GM19452 (cell line): ENCODE measurements around the gene PCYOX1L.

Source experiments
- ATAC-seq: cut with Tn5 transposase; IDR thresholded peaks from one replicate; pipeline ENCODE4 v1.9.1; 2021; ENCODE audit not compliant: unreplicated experiment

The PCYOX1L gene

DNA sequence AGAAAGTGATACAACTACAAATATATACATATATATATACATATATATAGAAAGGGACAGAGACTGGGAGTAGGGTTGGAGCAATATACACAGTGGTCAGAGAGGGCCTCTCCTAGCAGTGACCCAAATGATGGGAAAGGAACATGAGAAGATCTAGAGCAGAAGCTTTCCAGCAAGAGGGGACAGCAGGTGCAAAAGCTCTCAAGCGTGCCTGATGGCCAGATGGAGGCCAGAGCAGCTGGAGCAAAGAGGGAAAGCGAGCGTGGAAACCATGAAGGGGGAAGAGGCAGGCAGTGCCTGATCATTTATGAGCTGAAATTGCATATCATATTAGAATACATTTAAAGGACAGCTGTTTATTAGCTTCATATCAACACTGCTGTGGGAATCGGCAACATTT, 20.1 kb upstream of the PCYOX1L start:
- ATAC-seq = no peak

DNA sequence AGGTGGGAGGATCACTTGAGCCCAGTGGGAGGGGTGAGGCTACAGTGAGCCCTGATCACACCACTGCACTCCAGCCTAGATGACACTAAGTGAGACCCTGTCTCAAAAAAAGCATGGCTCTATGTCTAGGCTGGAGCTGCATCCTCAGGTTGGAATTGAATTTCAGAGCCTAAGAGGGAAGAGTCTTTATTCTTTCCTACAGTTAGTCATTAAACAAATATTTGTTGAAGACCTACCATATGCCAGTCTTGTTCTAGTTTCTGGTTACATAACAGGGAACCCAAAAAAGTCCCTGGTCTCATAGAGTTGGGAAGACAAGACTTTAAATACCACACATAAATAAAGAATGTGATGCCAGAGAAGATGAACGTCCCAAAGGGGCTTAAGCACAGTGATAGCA, 19.5 kb upstream of the PCYOX1L start:
- ATAC-seq = no peak

DNA sequence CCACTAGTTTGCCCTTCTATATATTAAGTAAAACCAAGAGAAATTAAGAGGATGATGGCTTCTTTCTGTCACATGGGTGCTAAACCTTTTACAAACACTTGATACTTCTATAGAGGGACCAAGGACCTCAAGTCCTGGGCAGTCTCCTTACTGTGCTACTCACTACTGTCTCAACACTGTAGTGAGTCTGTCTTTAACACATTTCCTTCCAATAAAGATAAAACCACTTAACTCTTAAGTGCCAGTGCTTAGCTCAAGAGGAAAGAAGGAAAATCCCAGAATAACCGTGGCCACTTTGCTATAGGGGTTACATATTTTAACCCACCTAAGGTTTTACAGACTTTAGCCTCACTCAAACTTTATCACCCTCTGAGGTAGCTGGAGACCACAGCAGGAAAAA, 16.9 kb upstream of the PCYOX1L start:
- ATAC-seq = no peak

GRCh38 chr5:149341876-149342275, 16.0 kb upstream of the PCYOX1L start:
- no peak for ATAC-seq

DNA sequence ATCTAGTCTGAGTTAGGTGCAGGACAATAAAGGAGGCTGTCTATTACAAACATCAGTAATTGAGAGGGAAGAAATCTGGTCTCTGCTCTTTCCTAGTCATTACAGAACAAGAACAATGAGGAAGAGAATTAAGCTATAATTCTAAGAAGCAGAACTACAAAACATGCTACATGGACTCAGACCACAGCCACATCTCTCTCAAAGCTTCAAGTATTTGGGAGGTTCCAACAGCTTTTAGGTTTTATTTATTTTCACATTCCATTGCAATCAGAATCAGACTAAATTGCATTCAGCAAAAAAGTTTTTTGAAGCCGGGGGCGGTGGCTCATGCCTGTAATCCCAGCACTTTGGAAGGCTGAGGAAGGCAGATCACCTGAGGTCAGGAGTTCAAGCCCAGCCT, 13.7 kb upstream of the PCYOX1L start:
- ATAC-seq = no peak

DNA sequence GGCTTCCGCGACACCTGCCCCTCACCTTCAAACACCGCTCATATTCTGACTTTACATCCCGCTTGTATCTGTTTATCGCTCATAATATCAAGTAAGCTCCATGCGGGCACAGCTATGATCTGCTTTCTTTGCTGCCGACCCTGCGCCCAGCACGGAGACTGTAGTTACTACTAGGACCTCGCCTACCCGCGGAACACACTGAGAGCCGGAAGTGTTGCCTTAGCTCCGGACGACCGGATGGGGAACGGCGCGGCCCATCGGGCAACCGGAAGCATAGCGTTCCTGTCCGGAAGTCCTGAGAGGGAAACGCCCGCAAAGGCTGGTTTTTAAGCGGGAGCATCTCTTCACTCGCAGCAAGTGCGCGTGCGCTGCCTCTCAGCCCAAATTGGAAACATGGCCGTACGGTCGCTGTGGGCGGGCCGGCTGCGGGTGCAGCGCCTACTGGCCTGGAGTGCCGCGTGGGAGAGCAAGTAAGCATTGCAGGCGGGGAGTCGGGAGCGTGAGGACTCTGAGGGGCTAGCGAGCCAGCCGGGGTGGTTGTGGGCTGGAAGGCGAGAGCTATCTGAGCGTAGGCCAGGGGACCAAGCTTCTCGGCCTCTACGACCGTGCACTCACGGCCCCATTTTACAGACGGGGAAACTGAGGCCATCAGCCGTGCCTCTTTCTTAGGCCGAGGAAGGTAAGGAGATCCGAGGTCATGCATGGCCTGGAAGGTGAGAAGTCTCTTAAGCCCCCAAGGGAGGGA, 12.5 kb upstream of the PCYOX1L start, which contains the start of gene GRPEL2:
GRPEL2 (plus strand) TSS at position 353 of the 745 bp plus-strand sequence; CDS start at position 394, 41 bp downstream.
- ATAC-seq = peak; percentile 96

DNA sequence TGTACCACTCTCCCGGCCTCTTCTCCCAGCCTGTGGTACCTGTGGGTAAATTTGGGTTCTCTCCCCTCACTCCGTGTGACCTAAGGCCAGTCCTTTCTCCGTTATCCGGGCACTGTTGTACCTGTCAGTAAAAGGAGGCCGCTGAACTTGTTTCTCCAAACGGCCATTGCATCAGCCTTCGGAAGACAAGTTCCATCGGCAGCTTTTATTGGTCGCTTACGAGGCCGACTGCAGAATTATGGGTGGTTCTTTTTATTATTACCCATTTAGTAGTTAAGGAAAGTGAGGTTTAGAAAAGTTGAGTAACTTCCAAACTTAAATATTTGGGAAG, 12.0 kb upstream of the PCYOX1L start:
- no peak for ATAC-seq

GRCh38 chr5:149348518-149348917, 9.3 kb upstream of the PCYOX1L start:
- ATAC-seq = no peak

GRCh38 chr5:149349382-149349781, 8.5 kb upstream of the PCYOX1L start:
- ATAC-seq = no peak

GRCh38 chr5:149352169-149352568, 5.7 kb upstream of the PCYOX1L start:
- ATAC-seq = no peak

- no peak for ATAC-seq
Measured at GRCh38 chr5:149353911-149354310, 3.9 kb upstream of the PCYOX1L start.

GRCh38 chr5:149355688-149356087, 2.2 kb upstream of the PCYOX1L start:
- ATAC-seq = no peak

- ATAC-seq = no peak
Measured at GRCh38 chr5:149356391-149356790, 1.5 kb upstream of the PCYOX1L start.

GRCh38 chr5:149358294-149358651, 427 bp downstream of the PCYOX1L start:
- no peak for ATAC-seq

DNA sequence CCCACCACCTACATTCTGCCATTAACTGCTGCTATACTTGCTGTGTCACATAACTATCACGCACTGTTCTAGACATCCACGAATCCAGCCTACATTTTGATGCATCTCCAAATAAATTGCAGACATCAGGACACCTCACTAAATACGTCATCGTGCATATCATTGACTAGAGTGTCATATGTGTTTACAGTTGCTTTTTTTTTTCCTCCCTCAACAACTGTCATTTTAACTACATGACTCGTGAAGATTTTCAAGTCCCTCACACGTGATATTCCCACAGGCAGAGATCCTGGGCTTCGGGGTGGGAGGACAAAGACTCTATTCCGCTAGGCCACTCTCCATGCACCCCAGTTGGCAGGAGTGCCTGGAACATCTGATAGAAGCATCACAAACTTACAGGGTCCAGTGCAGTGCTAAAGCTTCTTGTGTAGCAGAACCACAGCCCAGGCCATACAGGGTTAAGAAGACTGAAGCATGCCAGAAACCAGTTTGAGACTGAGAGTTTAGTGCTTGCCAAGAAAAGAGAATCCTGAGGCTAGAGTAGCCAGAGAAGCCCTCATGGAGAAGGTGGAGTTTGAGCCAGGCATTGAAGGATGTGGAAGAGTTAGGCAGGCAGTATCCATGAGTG, 1.1 kb downstream of the PCYOX1L start:
- ATAC-seq = no peak

DNA sequence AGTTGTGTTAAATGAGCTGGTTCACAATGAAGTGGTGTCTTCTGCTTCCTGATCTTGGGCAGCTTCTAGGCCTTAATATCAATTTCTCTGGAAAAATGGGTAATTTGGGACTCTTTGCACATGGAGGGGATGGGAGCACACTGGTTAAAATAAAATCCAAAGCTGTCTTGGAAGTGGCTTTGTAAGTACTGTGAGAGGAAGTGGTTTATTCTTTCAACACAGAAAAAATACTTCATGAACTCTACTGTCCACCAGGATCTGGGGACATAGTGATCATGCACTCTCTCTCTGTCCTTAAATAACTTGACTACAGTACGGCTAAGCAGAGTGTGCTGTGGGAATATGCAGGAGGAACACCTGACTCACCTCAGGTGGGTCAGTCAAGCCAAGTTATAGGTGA, 2.4 kb downstream of the PCYOX1L start:
- no peak for ATAC-seq

GRCh38 chr5:149362541-149362940, 4.7 kb downstream of the PCYOX1L start:
- ATAC-seq = no peak

GRCh38 chr5:149363358-149363757, 5.5 kb downstream of the PCYOX1L start:
- no peak for ATAC-seq

DNA sequence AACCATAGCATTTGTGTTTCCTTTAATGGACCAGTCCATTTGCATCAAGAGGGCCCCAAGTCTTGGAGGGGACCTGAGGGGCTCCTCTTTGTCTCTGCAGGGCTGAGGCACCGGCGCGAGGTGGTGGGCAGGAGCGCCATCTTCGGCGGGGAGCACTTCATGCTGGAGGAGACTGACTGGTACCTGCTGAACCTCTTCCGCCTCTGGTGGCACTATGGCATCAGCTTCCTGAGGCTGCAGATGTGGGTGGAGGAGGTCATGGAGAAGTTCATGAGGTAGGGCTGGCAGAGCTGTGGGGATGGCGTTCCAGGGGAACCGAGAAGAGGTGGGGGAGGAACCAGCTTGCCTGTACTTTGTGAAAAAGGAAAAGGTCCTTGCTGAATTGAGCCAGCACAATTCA, 6.1 kb downstream of the PCYOX1L start:
- ATAC-seq = no peak

DNA sequence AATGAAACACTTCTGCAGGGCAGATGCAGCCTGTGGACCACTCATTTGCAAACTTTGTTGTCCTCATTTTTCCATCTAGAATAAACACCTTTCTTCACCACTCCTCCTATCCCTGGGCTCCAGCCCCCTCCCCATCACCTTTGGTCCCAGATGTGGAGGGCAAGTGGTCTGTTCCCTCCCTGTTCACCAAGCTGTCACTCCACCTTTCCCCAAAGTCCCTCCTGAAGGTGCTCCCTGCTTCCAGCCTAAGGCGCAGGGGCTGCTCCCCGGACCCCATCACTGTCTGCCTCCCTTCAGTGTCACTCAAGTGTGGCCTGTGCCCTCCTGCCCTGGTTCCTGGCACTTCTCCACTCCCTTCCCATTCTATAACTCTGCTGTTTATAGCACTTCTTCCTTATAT, 6.9 kb downstream of the PCYOX1L start:
- no peak for ATAC-seq

DNA sequence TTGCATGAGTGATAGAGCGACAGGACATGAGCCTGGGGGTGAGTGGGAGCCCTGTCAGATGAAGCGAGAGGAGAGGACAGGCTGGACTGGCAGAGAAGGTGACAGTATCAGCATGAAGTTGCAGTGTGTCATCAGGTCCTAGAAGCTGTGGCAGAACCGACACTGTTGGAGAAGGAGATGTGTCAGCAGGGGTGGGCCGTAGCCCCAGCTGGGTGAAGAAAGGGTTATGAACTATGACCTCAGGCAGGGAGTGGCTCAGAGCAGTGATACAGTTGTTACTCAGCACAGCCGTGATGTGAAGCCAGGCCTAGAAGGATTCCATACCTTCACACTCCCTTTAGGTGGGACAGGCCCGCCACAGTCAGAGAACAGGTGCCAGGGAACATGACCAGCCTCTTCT, 7.6 kb downstream of the PCYOX1L start:
- no peak for ATAC-seq

GRCh38 chr5:149366169-149366729, 8.4 kb downstream of the PCYOX1L start:
- ATAC-seq = no peak
